T-helper 22 cell (primary cell): ENCODE measurements around the gene ST6GALNAC6.

ENCODE experiments used
- DNase-seq: peaks from one replicate; pipeline ENCODE4 v3.0.0-alpha.2; 2020; ENCODE audit warnings: low read depth

Gene ST6GALNAC6

GRCh38 chr9:127916720-127917581, 17.5 kb upstream of the ST6GALNAC6 start, which contains the start of gene ST6GALNAC4:
ST6GALNAC4 (minus strand) TSS chr9:127917041; CDS start chr9:127916419, 622 bp downstream.
- DNase-seq: peak; percentile 89

- no peak for DNase-seq
Observed at GRCh38 chr9:127915801-127916719, 16.7 kb upstream of the ST6GALNAC6 start.

DNA sequence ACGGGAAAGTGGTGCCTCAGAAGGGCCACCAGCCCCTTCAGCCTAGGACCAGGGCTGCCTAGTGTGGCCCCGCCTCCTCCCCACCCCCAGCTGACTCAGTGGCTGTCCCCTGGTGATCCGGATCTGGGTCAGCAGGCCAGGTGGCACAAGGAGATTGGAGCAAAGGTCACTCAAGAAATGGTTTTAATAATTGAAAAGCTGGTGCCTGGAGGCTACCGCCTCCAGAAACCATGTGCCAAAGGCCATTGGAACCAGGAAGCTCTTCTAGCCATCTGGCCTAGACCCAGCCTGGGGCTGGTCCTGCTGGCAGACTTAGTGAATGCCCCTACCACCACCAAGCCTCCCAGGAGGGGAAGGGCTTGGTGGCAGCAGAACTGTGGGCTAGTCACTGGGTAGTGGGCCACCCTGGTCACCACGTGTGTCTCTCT, 15.9 kb upstream of the ST6GALNAC6 start:
- DNase-seq: no peak

DNA sequence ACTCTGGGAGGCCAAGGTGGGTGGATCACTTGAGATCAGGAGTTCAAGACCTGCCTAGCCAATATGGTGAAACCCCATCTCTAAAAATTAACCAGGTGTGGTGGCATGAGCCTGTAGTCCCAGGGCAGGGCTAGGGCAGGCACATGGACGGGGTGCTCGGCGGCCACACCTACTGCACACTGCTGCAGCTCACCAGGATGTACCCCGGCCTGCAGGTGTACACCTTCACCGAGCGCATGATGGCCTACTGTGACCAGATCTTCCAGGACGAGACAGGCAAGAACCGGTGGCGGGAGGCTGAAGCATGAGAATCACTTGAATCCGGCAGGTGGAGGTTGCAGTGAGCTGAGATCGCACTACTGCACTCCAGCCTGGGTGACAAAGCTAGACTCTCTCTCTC, 14.3 kb upstream of the ST6GALNAC6 start:
- DNase-seq: no peak

DNA sequence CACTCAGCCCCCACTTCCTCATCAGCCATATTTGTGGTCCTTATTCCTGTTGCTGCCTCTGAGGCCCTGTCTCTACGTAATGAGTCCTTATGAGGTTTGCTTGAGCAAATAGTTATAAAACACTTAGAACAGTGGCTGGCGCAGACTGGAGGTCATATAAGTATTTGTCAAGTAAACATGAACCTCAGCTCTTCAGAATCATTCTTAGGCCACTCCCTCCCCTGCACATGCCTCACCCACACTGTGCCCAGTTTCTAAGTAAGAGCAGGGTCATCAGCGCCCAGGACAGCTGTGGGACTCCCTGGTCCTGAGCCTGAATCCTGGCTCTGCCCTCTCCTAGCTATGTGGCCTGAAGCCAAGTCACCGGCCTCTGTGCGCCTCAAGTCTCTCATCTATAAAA, 13.5 kb upstream of the ST6GALNAC6 start:
- DNase-seq: no peak

DNA sequence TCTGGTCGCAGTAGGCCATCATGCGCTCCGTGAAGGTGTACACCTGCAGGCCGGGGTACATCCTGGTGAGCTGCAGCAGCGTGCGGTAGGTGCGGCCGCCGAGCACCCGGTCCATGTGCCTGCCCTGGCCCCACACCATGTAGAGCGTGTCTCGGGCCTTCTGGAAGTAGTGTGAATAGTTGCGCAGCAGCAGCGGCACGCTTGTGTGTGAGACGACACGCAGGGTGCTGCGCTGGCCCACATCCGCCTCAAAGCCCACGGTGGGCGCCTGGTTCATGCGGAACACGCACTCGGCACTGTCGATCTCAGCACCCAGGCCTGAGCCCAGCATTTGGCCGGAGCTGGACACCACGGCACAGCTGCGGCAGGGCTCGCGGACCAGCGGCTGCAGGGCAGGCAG, 12.9 kb upstream of the ST6GALNAC6 start:
- no peak for DNase-seq

DNA sequence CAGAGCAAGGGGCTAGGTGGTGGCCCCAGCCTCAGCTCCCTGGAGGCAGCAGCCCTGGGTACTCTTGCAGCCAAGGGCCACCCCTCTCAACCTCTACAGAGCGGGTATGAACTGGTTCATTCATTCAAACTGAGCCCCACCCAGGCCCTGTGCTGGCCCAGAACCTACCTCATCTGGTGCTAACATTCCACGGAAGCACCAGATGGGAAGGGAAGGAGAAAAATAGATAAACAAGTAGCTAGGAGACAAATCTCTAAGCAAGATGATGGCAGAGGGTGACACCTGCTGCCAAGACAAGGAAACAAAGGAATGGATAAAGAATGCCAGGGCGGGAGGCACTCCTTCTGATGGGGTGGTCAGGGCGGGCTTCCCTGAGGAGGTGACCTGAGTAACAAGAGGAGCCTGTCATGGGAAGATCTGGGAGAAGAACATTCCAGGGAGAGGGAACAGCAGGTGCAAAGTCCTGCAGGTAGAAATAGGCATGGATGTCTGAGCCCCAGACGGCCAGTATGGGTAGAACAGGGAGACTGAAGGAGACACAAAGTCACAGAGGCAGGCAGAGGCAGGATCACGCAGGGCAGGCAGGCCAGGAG, 11.3 kb upstream of the ST6GALNAC6 start:
- no peak for DNase-seq

GRCh38 chr9:127909839-127910273, 10.5 kb upstream of the ST6GALNAC6 start:
- no peak for DNase-seq

DNA sequence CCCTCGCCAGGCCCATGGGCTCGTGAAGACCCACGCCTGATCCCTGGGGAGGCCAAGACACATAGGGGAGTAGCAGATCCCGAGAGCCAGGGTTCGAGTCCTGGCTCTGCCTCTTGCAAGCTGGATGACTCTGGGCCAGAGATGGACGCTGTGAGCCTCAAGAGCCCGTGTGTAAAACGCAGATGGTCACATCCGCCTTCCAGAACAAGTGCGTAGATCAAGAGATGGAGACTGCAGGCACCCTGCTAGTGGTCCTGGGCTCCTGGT, 9.2 kb upstream of the ST6GALNAC6 start:
- no peak for DNase-seq

GRCh38 chr9:127907867-127908659, 8.7 kb upstream of the ST6GALNAC6 start:
- no peak for DNase-seq

GRCh38 chr9:127905788-127906191, 6.4 kb upstream of the ST6GALNAC6 start:
- DNase-seq: peak; percentile 74

DNA sequence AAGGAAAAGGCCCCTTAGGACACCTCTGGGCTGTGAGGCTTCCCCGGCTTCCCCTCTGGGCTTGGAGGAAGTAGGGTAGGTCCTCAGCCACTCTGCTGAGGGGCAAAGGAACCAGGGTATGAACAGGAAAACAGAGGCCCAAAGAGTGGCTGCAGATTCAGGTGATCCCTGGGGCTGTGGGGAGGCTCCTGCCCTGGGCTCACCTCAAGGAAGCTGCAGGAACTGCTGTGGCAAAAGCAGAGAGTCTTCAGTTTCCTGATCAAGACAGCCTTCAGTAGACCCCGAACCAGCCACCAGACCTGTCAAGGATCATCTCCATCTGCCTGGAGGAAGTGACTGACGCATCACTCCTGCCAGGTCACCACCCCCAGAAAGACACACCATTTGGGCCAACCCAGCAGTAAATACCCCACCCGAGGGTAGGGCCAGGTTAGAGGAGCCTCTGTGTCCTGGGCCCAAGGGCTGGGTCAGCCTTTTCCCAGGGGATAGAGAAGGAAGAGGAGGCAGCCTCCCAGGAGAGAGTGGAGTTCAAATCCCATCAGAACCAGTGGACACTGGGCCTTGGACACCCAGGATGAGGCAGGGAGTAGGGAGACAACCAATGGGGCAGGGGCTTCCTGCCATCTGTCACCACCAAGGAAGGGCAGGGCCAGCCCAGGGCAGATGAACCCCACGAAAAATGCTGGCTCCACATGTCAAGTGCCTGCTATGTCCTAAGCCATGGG, 5.8 kb upstream of the ST6GALNAC6 start:
- peak; percentile 71 for DNase-seq

- no peak for DNase-seq
Observed at GRCh38 chr9:127904561-127905003, 5.2 kb upstream of the ST6GALNAC6 start.

- DNase-seq: peak; percentile 37
Observed at GRCh38 chr9:127903557-127904475, 4.4 kb upstream of the ST6GALNAC6 start.

DNA sequence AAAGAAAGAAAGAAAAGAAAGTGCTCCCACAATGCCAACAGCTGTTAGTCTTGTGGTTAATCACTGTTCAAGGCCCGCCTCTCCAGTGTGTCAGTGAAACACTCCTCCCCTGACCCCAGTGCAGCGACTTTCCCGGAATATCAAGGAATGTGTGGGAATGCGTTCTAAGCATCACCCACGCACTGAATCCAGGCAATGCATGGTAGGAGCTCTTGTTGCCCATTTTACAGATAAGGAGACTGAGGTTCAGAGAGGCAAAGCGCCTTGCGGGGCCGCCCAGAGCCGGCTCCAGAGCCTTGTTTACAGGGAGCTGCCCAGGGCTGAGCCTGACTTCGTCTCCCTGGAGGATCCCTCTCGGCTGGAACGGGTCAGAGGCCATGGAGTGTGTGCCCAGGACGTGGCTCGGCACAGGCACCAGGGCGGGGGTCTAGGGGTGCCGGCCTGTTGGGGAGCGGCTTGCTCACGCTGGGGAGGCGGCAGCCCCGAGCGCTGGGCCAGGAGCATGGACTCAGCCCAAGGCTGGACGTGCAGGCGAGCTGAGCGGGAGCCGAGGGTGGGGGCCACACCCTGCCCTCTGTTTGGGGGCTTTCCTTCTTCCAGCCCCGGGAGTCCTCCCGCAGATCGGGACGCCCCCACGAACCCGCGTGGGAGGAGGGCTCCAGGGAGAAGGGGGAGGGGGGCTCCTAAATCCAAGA, 823 bp downstream of the ST6GALNAC6 start:
- DNase-seq: no peak

- DNase-seq: no peak
Observed at GRCh38 chr9:127897193-127897692, 2.2 kb downstream of the ST6GALNAC6 start.

DNA sequence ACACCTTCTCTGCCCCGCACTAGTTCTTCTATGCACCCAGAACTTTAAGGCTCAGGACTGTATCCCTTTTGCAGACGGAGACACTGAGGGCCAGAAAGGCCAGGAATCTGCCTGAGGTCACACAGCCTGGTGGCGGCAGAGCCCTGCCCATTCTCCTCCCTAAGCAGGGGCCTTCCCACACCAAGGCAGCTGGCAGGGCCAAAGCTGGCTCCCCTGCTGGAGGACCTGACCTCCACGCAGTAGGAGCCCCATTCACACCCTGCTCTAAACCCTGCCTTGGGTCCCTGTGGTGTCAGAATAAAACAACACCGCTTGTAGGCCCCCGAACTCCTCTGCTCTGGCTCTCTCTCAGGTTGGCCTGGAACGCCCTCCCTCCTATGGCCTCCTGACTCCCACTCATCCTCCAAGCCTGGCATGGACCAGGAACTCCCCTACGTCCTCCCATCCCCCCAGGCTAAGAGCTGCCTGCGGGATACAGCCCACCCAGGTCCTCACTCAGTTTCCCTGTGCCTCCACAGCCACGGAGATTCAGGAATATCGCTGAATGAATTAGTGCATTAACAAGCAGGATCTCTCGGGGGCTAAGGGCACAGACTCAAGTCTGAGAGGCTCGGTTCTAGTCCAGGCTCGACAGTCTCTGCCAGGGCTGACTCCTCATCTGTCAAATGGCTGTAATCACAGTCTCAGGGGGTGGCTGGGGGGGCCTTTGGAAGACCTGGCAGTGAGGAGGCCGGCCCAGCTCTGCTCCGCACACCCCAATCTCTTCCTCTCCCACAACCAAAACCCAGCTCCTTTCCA, 2.8 kb downstream of the ST6GALNAC6 start:
- no peak for DNase-seq

- DNase-seq: no peak
Observed at GRCh38 chr9:127895811-127896210, 3.6 kb downstream of the ST6GALNAC6 start.
